Lower lobe of right lung (tissue), 2 donors: Measurements from ENCODE around the gene KANSL3. TPM values are rescaled to one million over a fixed set of nuclear protein-coding genes. Genes with fewer than 3 reads are reported as not detected.
A peak's percentile ranks its signal among the peaks of the same experiment; 100 is the strongest.
"Not testable (repeated sequence)": the region's sequence is repeated elsewhere in the genome, so short reads cannot be mapped to it uniquely, and the experiment has no call there.

Experiments
- ATAC-seq, 2 donors: fragments of 200-7000 bp; cut with Tn5 transposase; one replicate each; pipeline ENCODE4 v1.9.1; 2020 to 2022; ENCODE audit warnings: mild to moderate bottlenecking in 2 of 2, moderate library complexity in 2 of 2
- DNase-seq: peaks from one replicate; pipeline ENCODE4 v3.0.0-alpha.2; 2020
- H3K27ac ChIP-seq: fragments of 200-600 bp; one replicate; pipeline ENCODE4 v1.8.0; 2022
- H3K27me3 ChIP-seq: fragments of 200-600 bp; one replicate; pipeline ENCODE4 v1.8.0; 2022; ENCODE audit warnings: low read depth
- H3K36me3 ChIP-seq: fragments of 200-600 bp; one replicate; pipeline ENCODE4 v1.8.0; 2022; ENCODE audit warnings: mild to moderate bottlenecking
- H3K4me1 ChIP-seq: fragments of 200-600 bp; one replicate; pipeline ENCODE4 v1.8.0; 2022
- H3K4me3 ChIP-seq: fragments of 200-600 bp; one replicate; pipeline ENCODE4 v1.8.0; 2022; ENCODE audit warnings: mild to moderate bottlenecking
- H3K9me3 ChIP-seq: fragments of 200-600 bp; one replicate; pipeline ENCODE4 v1.8.0; 2022
- intact Hi-C: fragments of 100-400 bp; cut with DNase I; formaldehyde crosslinking; loops from one replicate; pipeline ENCODE4 v1.11.0; 2022
- total RNA-seq: library from RNA; stranded (reverse); fragmentation: NEBNext Ultra II Directional; extraction: Animal tissue kit (Norgen Biotek cat#: 25700); gene quantifications from one replicate; pipeline ENCODE4 v1.2.1, GENCODE V29; 2021
- TF ChIP-seq, protein P1 (sequence below): fragments of 200-600 bp; IDR thresholded peaks from one replicate; pipeline ENCODE4 v1.8.0; 2022; ENCODE audit warnings: antibody characterized with exemption, mild to moderate bottlenecking
- donor health status: DM: no; HTN: yes; CAD: no; lungs with severe emphysema.

The KANSL3 gene
- total RNA-seq, 1 donor from 2014 or later = 45.0 TPM

DNA sequence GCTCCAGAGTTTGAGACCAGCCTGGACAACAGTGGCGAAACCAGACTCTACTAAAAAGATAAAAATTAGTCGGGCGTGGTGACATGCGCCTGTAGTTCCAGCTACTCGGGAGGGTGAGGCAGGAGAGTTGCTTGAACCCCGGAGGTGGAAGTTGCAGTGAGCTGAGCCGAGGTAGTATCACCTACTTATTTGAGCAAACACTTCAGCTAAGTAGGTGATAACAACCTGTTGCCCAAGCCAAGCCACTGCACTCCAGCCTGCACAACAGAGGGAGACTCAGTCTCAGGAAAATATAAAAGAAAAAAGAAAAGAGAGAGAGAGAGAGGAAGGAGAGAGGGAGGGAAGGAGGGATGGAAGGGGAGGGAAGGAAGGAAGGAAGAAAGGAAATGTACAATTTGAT, 25.7 kb upstream of the KANSL3 start:
- H3K4me3 ChIP-seq = no peak overlapping the region
- H3K4me1 ChIP-seq = peaks cover 24% of the 10 kb centered on the region
- intact Hi-C loops = no loop called here
- no peaks in the 10 kb centered on the region for H3K27me3 ChIP-seq
- peak overlapping the region; percentile 67 for H3K27ac ChIP-seq
- ATAC-seq (peak; percentile 74 to 86), DNase-seq (peak; percentile 58)
- H3K36me3 ChIP-seq = no peaks in the 10 kb centered on the region
- TF ChIP-seq, protein P1, sequence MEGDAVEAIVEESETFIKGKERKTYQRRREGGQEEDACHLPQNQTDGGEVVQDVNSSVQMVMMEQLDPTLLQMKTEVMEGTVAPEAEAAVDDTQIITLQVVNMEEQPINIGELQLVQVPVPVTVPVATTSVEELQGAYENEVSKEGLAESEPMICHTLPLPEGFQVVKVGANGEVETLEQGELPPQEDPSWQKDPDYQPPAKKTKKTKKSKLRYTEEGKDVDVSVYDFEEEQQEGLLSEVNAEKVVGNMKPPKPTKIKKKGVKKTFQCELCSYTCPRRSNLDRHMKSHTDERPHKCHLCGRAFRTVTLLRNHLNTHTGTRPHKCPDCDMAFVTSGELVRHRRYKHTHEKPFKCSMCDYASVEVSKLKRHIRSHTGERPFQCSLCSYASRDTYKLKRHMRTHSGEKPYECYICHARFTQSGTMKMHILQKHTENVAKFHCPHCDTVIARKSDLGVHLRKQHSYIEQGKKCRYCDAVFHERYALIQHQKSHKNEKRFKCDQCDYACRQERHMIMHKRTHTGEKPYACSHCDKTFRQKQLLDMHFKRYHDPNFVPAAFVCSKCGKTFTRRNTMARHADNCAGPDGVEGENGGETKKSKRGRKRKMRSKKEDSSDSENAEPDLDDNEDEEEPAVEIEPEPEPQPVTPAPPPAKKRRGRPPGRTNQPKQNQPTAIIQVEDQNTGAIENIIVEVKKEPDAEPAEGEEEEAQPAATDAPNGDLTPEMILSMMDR = no peak
- peaks cover 7% of the 10 kb centered on the region for H3K9me3 ChIP-seq

GRCh38 chr2:96663177-96663576, 25.1 kb upstream of the KANSL3 start:
- no peak overlapping the region for H3K27ac ChIP-seq
- peaks cover 7% of the 10 kb centered on the region for H3K9me3 ChIP-seq
- DNase-seq (no peak), ATAC-seq (peak; percentile 15 to 16)
- TF ChIP-seq, protein P1 = no peak
- H3K4me1 ChIP-seq = peaks cover 24% of the 10 kb centered on the region
- H3K36me3 ChIP-seq = no peaks in the 10 kb centered on the region
- intact Hi-C loops = no loop called here
- no peaks in the 10 kb centered on the region for H3K27me3 ChIP-seq
- H3K4me3 ChIP-seq = no peak overlapping the region

DNA sequence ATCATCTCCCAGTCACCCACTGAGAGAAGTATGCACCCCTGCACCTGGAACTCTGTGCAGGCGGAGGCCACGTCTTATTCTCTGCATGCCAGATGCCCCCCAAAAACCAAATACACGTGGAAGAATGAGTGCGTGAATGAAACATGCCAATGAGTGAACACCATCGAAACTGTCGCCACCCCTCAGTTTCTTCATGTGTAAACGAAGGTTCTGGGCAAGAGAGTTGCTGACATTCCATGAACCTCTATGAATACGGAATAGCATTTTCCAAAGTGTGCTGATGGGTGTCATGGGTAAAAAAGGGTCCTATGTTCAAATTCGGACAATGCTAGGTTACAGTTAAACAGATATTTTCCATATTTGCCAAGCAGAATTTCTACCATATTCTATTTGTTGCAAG, 24.2 kb upstream of the KANSL3 start:
- no peaks in the 10 kb centered on the region for H3K27me3 ChIP-seq
- H3K4me1 ChIP-seq = peaks cover 24% of the 10 kb centered on the region
- TF ChIP-seq, protein P1 = no peak
- peaks cover 7% of the 10 kb centered on the region for H3K9me3 ChIP-seq
- H3K4me3 ChIP-seq = no peak overlapping the region
- H3K27ac ChIP-seq = no peak overlapping the region
- DNase-seq (no peak), ATAC-seq (no peak)
- intact Hi-C loops = no loop called here
- no peaks in the 10 kb centered on the region for H3K36me3 ChIP-seq

DNA sequence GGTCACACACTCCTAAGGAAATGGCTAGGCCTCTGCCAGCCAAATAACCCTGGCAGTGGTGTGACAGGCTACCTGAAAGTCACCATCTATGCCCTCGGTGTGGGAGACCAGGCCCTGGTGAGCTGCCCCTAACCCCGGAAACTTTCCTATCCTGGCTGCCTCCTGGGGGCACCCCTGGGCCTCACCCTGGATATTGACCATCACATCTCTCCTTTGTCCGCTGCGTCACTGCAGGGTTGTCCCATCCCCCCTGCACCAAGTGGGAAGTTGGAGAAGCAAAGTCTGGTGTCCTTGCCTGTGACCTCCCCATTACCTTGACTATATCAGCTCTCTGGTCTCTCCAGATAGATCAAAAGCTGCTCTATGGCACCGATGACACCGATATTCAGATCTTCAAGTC, 23.2 kb upstream of the KANSL3 start:
- ATAC-seq (no peak), DNase-seq (no peak)
- no peak overlapping the region for H3K4me3 ChIP-seq
- no peaks in the 10 kb centered on the region for H3K27me3 ChIP-seq
- intact Hi-C loops = no loop called here
- TF ChIP-seq, protein P1 = no peak
- peaks cover 28% of the 10 kb centered on the region for H3K4me1 ChIP-seq
- no peak overlapping the region for H3K27ac ChIP-seq
- peaks cover 7% of the 10 kb centered on the region for H3K9me3 ChIP-seq
- H3K36me3 ChIP-seq = no peaks in the 10 kb centered on the region

DNA sequence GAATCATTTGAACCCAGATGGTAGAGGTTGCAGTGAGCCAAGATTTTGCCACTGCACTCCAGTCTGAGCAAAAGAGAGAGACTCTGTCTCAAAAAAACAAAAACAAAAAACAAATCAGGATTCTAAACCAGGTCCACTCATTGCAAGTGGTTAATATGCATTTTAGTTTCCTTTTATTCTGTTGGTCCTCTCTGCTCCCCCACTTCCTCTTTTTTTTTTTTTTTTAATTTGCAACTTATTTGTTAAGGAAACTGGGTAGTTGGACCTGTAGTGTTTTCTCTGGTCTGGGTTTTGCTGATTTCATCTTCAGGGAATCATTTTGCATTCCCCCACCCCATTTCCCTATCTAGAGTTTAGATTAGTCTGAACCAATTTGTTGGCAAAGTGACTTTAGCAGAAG, 18.4 kb upstream of the KANSL3 start:
- H3K36me3 ChIP-seq = no peaks in the 10 kb centered on the region
- no peaks in the 10 kb centered on the region for H3K9me3 ChIP-seq
- intact Hi-C loops = no loop called here
- no peak overlapping the region for H3K4me3 ChIP-seq
- TF ChIP-seq, protein P1 = no peak
- no peaks in the 10 kb centered on the region for H3K27me3 ChIP-seq
- no peak overlapping the region for H3K27ac ChIP-seq
- DNase-seq = no peak
- peaks cover 7% of the 10 kb centered on the region for H3K4me1 ChIP-seq
- ATAC-seq = no peak

GRCh38 chr2:96655526-96655925, 17.4 kb upstream of the KANSL3 start:
- peak in 1 of 2 donors; percentile 24 for ATAC-seq
- TF ChIP-seq, protein P1 = no peak
- H3K27ac ChIP-seq = no peak overlapping the region
- no peaks in the 10 kb centered on the region for H3K27me3 ChIP-seq
- peaks cover 7% of the 10 kb centered on the region for H3K4me1 ChIP-seq
- H3K36me3 ChIP-seq = no peaks in the 10 kb centered on the region
- intact Hi-C loops = no loop called here
- H3K9me3 ChIP-seq = no peaks in the 10 kb centered on the region
- no peak for DNase-seq
- no peak overlapping the region for H3K4me3 ChIP-seq

DNA sequence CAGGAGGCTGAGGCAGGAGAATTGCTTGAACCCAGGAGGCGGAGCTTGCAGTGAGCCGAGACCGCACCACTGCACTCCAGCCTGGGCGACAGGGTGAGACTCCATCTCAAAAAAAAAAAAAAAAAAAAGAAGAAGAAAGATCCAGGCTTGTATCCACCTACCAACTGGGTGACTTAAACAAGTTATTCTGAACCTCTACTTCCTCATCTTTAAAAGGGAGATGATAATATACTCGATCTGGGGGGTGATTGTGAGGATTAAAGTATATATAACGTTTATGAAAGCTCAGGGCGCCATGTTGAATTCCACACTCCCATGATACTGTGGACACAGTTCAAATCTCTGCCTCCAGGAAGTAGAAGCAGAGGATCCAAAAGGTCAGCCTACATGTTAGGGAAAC, 16.7 kb upstream of the KANSL3 start:
- H3K9me3 ChIP-seq, intact Hi-C loops, H3K27ac ChIP-seq, H3K4me3 ChIP-seq, H3K27me3 ChIP-seq, ATAC-seq, DNase-seq, H3K4me1 ChIP-seq, H3K36me3 ChIP-seq: not testable (repeated sequence)
